Common myeloid progenitor, CD34-positive (primary cell): ENCODE data around the gene BFSP1.

Experiments
- CTCF ChIA-PET: fragments of 350-600 bp; sonication (Branson Sonifier 250); formaldehyde crosslinking; loops from one replicate; lab custom pipeline; 2021; ENCODE audit warnings: antibody characterized with exemption; lab: Charles Lee
- POLR2A ChIA-PET: fragments of 350-600 bp; sonication (Branson Sonifier 250); formaldehyde crosslinking; loops from one replicate; lab custom pipeline; 2021; ENCODE audit warnings: antibody characterized with exemption; lab: Charles Lee
- DNase-seq, 3 donors: peaks; one replicate each; pipeline versions ENCODE4 v3.0.0 to v3.0.0-alpha.2; 2013
- H3K27ac ChIP-seq, 2 experiments: 1 replicate in 1 of 2; 2 replicates in 1 of 2; pipeline ENCODE4 v1.7.0; 2013; ENCODE audit warnings: inconsistent platforms in 2 of 2, low read length in 2 of 2, mild to moderate bottlenecking in 2 of 2, low read depth in 1 of 2, moderate library complexity in 1 of 2; ENCODE audit not compliant: severe bottlenecking in 2 of 2, insufficient read depth in 1 of 2, poor library complexity in 1 of 2
- H3K27me3 ChIP-seq, 5 experiments: replicated peaks in 2 of 5; 1 replicate in 3 of 5; 2 replicates in 2 of 5; pipeline versions ENCODE4 v1.6.1 to v1.7.0; 2013; ENCODE audit warnings: low read length in 4 of 5, mild to moderate bottlenecking in 2 of 5, moderate library complexity in 2 of 5, inconsistent platforms in 1 of 5; ENCODE audit not compliant: insufficient read depth in 5 of 5, control insufficient read depth in 4 of 5
- H3K36me3 ChIP-seq, 4 experiments: 1 replicate in 2 of 4; 2 replicates in 2 of 4; pipeline versions ENCODE4 v1.6.1 to v1.7.0; 2013; ENCODE audit warnings: low read length in 3 of 4, control low read depth in 1 of 4, mild to moderate bottlenecking in 1 of 4; ENCODE audit not compliant: control insufficient read depth in 4 of 4, insufficient read depth in 4 of 4
- H3K4me1 ChIP-seq, 4 experiments: 1 replicate in 3 of 4; 2 replicates in 1 of 4; pipeline versions ENCODE4 v1.6.1 to v1.7.1; 2013; ENCODE audit warnings: low read length in 3 of 4, mild to moderate bottlenecking in 3 of 4, control low read depth in 1 of 4, inconsistent platforms in 1 of 4, moderate library complexity in 1 of 4; ENCODE audit not compliant: control insufficient read depth in 4 of 4, insufficient read depth in 4 of 4; ENCODE audit errors: control extremely low read depth in 1 of 4
- H3K4me3 ChIP-seq, 7 experiments: 1 replicate in 4 of 7; 2 replicates in 3 of 7; pipeline versions ENCODE4 v1.5.1 to v1.7.0; 2013; ENCODE audit warnings: mild to moderate bottlenecking in 7 of 7, low read length in 6 of 7, moderate library complexity in 6 of 7, inconsistent platforms in 2 of 7, low read depth in 2 of 7, control low read depth in 1 of 7; ENCODE audit not compliant: insufficient read depth in 4 of 7, control insufficient read depth in 1 of 7; ENCODE audit errors: extremely low read depth in 1 of 7
- H3K9me3 ChIP-seq, 5 experiments: 1 replicate in 4 of 5; 2 replicates in 1 of 5; pipeline versions ENCODE4 v1.6.1 to v1.7.1; 2013; ENCODE audit warnings: low read length in 4 of 5, mild to moderate bottlenecking in 2 of 5, inconsistent platforms in 1 of 5, low read depth in 1 of 5, moderate library complexity in 1 of 5; ENCODE audit not compliant: control insufficient read depth in 4 of 5, insufficient read depth in 2 of 5; ENCODE audit errors: control extremely low read depth in 1 of 5
- WGBS: methylation state at CpG from one replicate; pipeline ENCODE4 v1.1.5; 2013; ENCODE audit not compliant: insufficient coverage; 5-methylcytosine and 5-hydroxymethylcytosine counted together

BFSP1 gene

GRCh38 chr20:17446171-17446570 lies 85.0 kb downstream of the BFSP1 start:
- no peak overlapping the region for H3K4me3 ChIP-seq
- CTCF ChIA-PET, result no interaction called here
- H3K27me3 ChIP-seq, result peaks cover 0 to 19% (median 4%) of the 10 kb centered on the region in 5 experiments
- DNase-seq, result no peak
- no peaks in the 10 kb centered on the region for H3K4me1 ChIP-seq
- WGBS, result 100% methylated on average over 3 of the region's 5 CpGs
- no peak overlapping the region for H3K27ac ChIP-seq
- H3K9me3 ChIP-seq, result peaks cover 0 to 4% (median 0%) of the 10 kb centered on the region in 5 experiments
- POLR2A ChIA-PET, result no interaction called here
- H3K36me3 ChIP-seq, result no peaks in the 10 kb centered on the region

GRCh38 chr20:17445543-17445942 lies 85.6 kb downstream of the BFSP1 start:
- H3K4me1 ChIP-seq, result no peaks in the 10 kb centered on the region
- DNase-seq, result no peak
- peaks cover 0 to 19% (median 4%) of the 10 kb centered on the region in 5 experiments for H3K27me3 ChIP-seq
- no peak overlapping the region for H3K4me3 ChIP-seq
- no peaks in the 10 kb centered on the region for H3K36me3 ChIP-seq
- H3K27ac ChIP-seq, result no peak overlapping the region
- CTCF ChIA-PET, result no interaction called here
- H3K9me3 ChIP-seq, result no peaks in the 10 kb centered on the region
- POLR2A ChIA-PET, result no interaction called here
- WGBS, result 89% methylated on average over 12 of the region's 13 CpGs

- ChIA-PET POLR2A (no interaction called here), CTCF (no interaction called here)
- Histone ChIP-seq H3K4me3 (no peak overlapping the region), H3K9me3 (no peaks in the 10 kb centered on the region), H3K4me1 (no peaks in the 10 kb centered on the region), H3K27me3 (peaks cover 0 to 19% (median 6%) of the 10 kb centered on the region in 5 experiments), H3K27ac (no peak overlapping the region), H3K36me3 (no peaks in the 10 kb centered on the region)
- no peak for DNase-seq
- no CpG with 5 or more reads among the region's 2 CpGs for WGBS
Measured at GRCh38 chr20:17444091-17444490, 87.1 kb downstream of the BFSP1 start.
